HepG2 (cell line): Measurements from ENCODE around the gene EMILIN1. TPM values are rescaled to one million over a fixed set of nuclear protein-coding genes. Genes with fewer than 3 reads are reported as not detected.
"Not testable (repeated sequence)": the region's sequence is repeated elsewhere in the genome, so short reads cannot be mapped to it uniquely, and the experiment has no call there.

ENCODE experiments used
- ATAC-seq: fragments of 200-7000 bp; cut with Tn5 transposase; 3 replicates; pipeline ENCODE4 v1.9.1; 2020; ENCODE audit warnings: mild to moderate bottlenecking, moderate library complexity
- BruUV-seq: library from RNA; stranded (reverse); fragments of 400-500 nt; replicated peaks from 2 replicates; lab custom pipeline; 2021; lab: Mats Ljungman, UMichigan
- CTCF ChIA-PET: fragments of 300-600 bp; formaldehyde crosslinking; extraction: SDS; loops from one replicate; lab custom pipeline; 2021; ENCODE audit warnings: low total read pairs, inconsistent platforms, low intra/inter-chr PET ratio; lab: Yijun Ruan, JAX
- POLR2A ChIA-PET: fragments of 350-600 bp; sonication (Branson Sonifier 250); formaldehyde crosslinking; loops from one replicate; lab custom pipeline; 2020; ENCODE audit warnings: antibody characterized with exemption, inconsistent platforms; lab: Yijun Ruan, JAX
- DNase-seq: peaks from one replicate; pipeline ENCODE4 v3.0.0-alpha.2; 2015; ENCODE audit warnings: low spot score
- FAIRE-seq: peaks from 3 replicates; lab custom pipeline; 2011; peaks lifted over from hg19 to GRCh38; lab: Jason Lieb, UNC
- H2AFZ ChIP-seq: one replicate; pipeline ENCODE4 v1.6.1; 2011; ENCODE audit warnings: low read length, inconsistent platforms
- H3K27ac ChIP-seq: fragments of 300-600 bp; 3 replicates; pipeline ENCODE4 v1.8.0; 2011; ENCODE audit warnings: mixed run types, mild to moderate bottlenecking, mixed read lengths, low read length, inconsistent platforms; ENCODE audit not compliant: insufficient read depth; ENCODE audit errors: extremely low read length
- H3K27me3 ChIP-seq, 2 experiments: fragments of 200-600 bp in 1 of 2; 2 replicates in 1 of 2; 3 replicates in 1 of 2; pipeline versions ENCODE4 v1.6.0 to v1.8.0; 2011; ENCODE audit warnings: low read length in 2 of 2, mild to moderate bottlenecking in 2 of 2, moderate library complexity in 2 of 2, inconsistent platforms in 1 of 2; ENCODE audit not compliant: insufficient read depth in 2 of 2, control insufficient read depth in 1 of 2
- H3K36me3 ChIP-seq, 2 experiments: fragments of 200-600 bp in 1 of 2; replicated peaks in 1 of 2; 2 replicates in 1 of 2; 3 replicates in 1 of 2; pipeline versions ENCODE4 v1.5.1 to v1.8.0; 2011; ENCODE audit warnings: low read length in 2 of 2, inconsistent platforms in 1 of 2; ENCODE audit not compliant: insufficient read depth in 2 of 2, control insufficient read depth in 1 of 2
- H3K4me1 ChIP-seq: 2 replicates; pipeline ENCODE4 v1.5.1; 2012; ENCODE audit warnings: low read length, inconsistent platforms; ENCODE audit not compliant: insufficient read depth
- H3K4me2 ChIP-seq: 2 replicates; pipeline ENCODE4 v1.6.0; 2011; ENCODE audit warnings: low read depth, low read length, inconsistent platforms
- H3K4me3 ChIP-seq, 3 experiments: fragments of 200-600 bp in 1 of 3; sonication (generic), shearing (Covaris generic) in 1 of 3; replicated peaks in 1 of 3; 2 replicates each; pipeline ENCODE4 v1.5.1; 2011 to 2016; ENCODE audit warnings: low read length in 3 of 3, inconsistent platforms in 2 of 3, low read depth in 2 of 3, mild to moderate bottlenecking in 2 of 3, control low read depth in 1 of 3, mixed read lengths in 1 of 3; ENCODE audit not compliant: insufficient read depth in 1 of 3
- H3K79me2 ChIP-seq: one replicate; pipeline ENCODE4 v1.6.1; 2011; ENCODE audit warnings: low read length, inconsistent platforms; ENCODE audit not compliant: insufficient read depth
- H3K9ac ChIP-seq: 2 replicates; pipeline ENCODE4 v1.6.0; 2011; ENCODE audit warnings: mild to moderate bottlenecking, low read depth, low read length, inconsistent platforms; ENCODE audit not compliant: insufficient read depth
- H3K9me3 ChIP-seq: 2 replicates; pipeline ENCODE4 v1.5.1; 2012; ENCODE audit warnings: mild to moderate bottlenecking, low read length
- H4K20me1 ChIP-seq: 2 replicates; pipeline ENCODE4 v1.6.0; 2011; ENCODE audit warnings: inconsistent platforms, mild to moderate bottlenecking, low read length, moderate library complexity; ENCODE audit not compliant: insufficient read depth
- ATF7 ChIP-seq, 2 experiments: fragments of 450-650 bp in 1 of 2; sonication (generic) in 1 of 2; formaldehyde crosslinking in 1 of 2; IDR thresholded peaks; 2 replicates each; pipeline versions ENCODE4 v1.4.0 to v1.6.1; 2016 to 2020; ENCODE audit warnings: antibody characterized with exemption in 1 of 2, mild to moderate bottlenecking in 1 of 2, missing genetic modification reagents in 1 of 2
- FOXA3 ChIP-seq: IDR thresholded peaks from 2 replicates; pipeline ENCODE4 v1.6.1; 2016; ENCODE audit warnings: missing genetic modification reagents, missing compliant biosample characterization
- JUNB ChIP-seq: sonication (generic); formaldehyde crosslinking; IDR thresholded peaks from 2 replicates; pipeline ENCODE4 v1.8.0; 2022; ENCODE audit warnings: missing genetic modification reagents, mild to moderate bottlenecking, borderline replicate concordance
- LBX2 ChIP-seq: sonication (generic); formaldehyde crosslinking; IDR thresholded peaks from 2 replicates; pipeline ENCODE4 v1.5.0; 2020; ENCODE audit warnings: missing genetic modification reagents, mild to moderate bottlenecking, borderline replicate concordance
- NFYC ChIP-seq: IDR thresholded peaks from 2 replicates; pipeline ENCODE4 v1.6.1; 2016; ENCODE audit warnings: missing genetic modification reagents, missing compliant biosample characterization
- SNAPC5 ChIP-seq: sonication (generic); formaldehyde crosslinking; IDR thresholded peaks from 2 replicates; pipeline ENCODE4 v1.8.1; 2023; ENCODE audit warnings: mild to moderate bottlenecking, missing genetic modification reagents, borderline replicate concordance
- ZC3H13 ChIP-seq: sonication (generic); formaldehyde crosslinking; IDR thresholded peaks from 2 replicates; pipeline ENCODE4 v1.8.1; 2023; ENCODE audit warnings: mild to moderate bottlenecking, missing genetic modification reagents, moderate library complexity
- ZFP41 ChIP-seq: sonication (generic); formaldehyde crosslinking; IDR thresholded peaks from 2 replicates; pipeline ENCODE4 v1.4.0; 2020; ENCODE audit warnings: mild to moderate bottlenecking, missing genetic modification reagents, borderline replicate concordance
- ZNF414 ChIP-seq: sonication (generic); formaldehyde crosslinking; IDR thresholded peaks from 2 replicates; pipeline ENCODE4 v1.5.0; 2020; ENCODE audit warnings: missing genetic modification reagents
- ZNF441 ChIP-seq: sonication (generic); formaldehyde crosslinking; IDR thresholded peaks from 2 replicates; pipeline ENCODE4 v1.7.0; 2021; ENCODE audit warnings: missing genetic modification reagents, borderline replicate concordance
- ZNF609 ChIP-seq: sonication (generic); formaldehyde crosslinking; IDR thresholded peaks from 2 replicates; pipeline ENCODE4 v1.4.0; 2020; ENCODE audit warnings: mild to moderate bottlenecking, missing genetic modification reagents, borderline replicate concordance
- ZNF761 ChIP-seq: sonication (generic); formaldehyde crosslinking; conservative IDR thresholded peaks from 2 replicates; pipeline ENCODE4 v1.4.0; 2020; ENCODE audit warnings: mild to moderate bottlenecking, missing genetic modification reagents
- ZNF816 ChIP-seq: sonication (generic); formaldehyde crosslinking; IDR thresholded peaks from 2 replicates; pipeline ENCODE4 v1.8.0; 2022; ENCODE audit warnings: missing genetic modification reagents, mild to moderate bottlenecking, borderline replicate concordance
- WGBS: methylation state at CpG from one replicate; pipeline ENCODE4 v1.1.6; 2017; ENCODE audit warnings: low lambda C conversion rate; 5-methylcytosine and 5-hydroxymethylcytosine counted together
- in situ Hi-C: cut with HindIII; loops from 2 replicates; pipeline ENCODE4 v1.10.0; 2017; ENCODE audit warnings: low pct_unique_long_range_greater_than_20kb; ENCODE audit not compliant: extremely low pct_ligation_motif_present
- intact Hi-C: fragments of 100-400 bp; cut with micrococcal nuclease; formaldehyde crosslinking; loops from one replicate; pipeline ENCODE4 v1.10.0; 2022; ENCODE audit not compliant: unreplicated experiment
- polyA plus RNA-seq, 8 experiments: library from polyadenylated mRNA; depleted of rRNA in 3 of 8; stranded (reverse) in 7 of 8; unstranded in 1 of 8; fragments of >200 nt; fragmentation: Illumina TruSeq in 4 of 8; extraction: Trizol in 4 of 8; gene quantifications; 2 replicates each; pipeline versions ENCODE4 v1.2.1 to v1.2.3, GENCODE V29; 2011 to 2016; ENCODE audit warnings: low read depth in 4 of 8, missing spikeins in 1 of 8, mixed read lengths in 1 of 8; ENCODE audit not compliant: insufficient read depth in 1 of 8
- total RNA-seq, 5 experiments: library from RNA; depleted of rRNA; stranded (reverse); fragments of >200 nt; fragmentation: Illumina TruSeq; extraction: Trizol; gene quantifications; 2 replicates each; pipeline ENCODE4 v1.2.3, GENCODE V29; 2016; ENCODE audit warnings: low read depth in 1 of 5

EMILIN1 gene
- total and polyA plus RNA-seq, 2 of the 13 experiments (the other 11 are each of a cell fraction or from before 2014, with no cell fraction given): 8.1 to 9.7 TPM

GRCh38 chr2:27118525-27119329 is 40.3 kb downstream of the EMILIN1 start, which contains the start of gene CGREF1 (continued):
- TF ChIP-seq FOXA3 (CRISPR knock-in tag) (0 out of 2 replicates have a peak, but pooled peaks have one; percentile 6), LBX2 (CRISPR knock-in tag) (0 out of 2 replicates have a peak, but pooled peaks have one; percentile 44), ZNF414 (CRISPR knock-in tag) (no peak), SNAPC5 (CRISPR knock-in tag) (no peak), NFYC (CRISPR knock-in tag) (no peak), ZNF816 (CRISPR knock-in tag) (no peak)
- TF ChIP-seq, all 625 proteins: peak for 115

GRCh38 chr2:27119330-27119670 is 40.9 kb downstream of the EMILIN1 start:
- H3K9ac ChIP-seq; BruUV-seq; H4K20me1 ChIP-seq; H3K36me3 ChIP-seq; DNase-seq; in situ Hi-C loops; H3K9me3 ChIP-seq; H3K27ac ChIP-seq; H3K79me2 ChIP-seq; CTCF ChIA-PET; H2AFZ ChIP-seq; ATAC-seq; TF ChIP-seq ATF7 (IDR thresholded peaks at IDR 0.05): not testable (repeated sequence)
- peaks cover 69% of the 10 kb centered on the region for H3K4me1 ChIP-seq
- FAIRE-seq: peak; percentile 8
- peaks cover 2 to 45% of the 10 kb centered on the region in 2 experiments; a peak in 4 of 5 replicates for H3K27me3 ChIP-seq
- H3K4me2 ChIP-seq: peak overlapping the region; percentile 92
- peak overlapping the region in 2 of 3 experiments; percentile 60 to 82; a peak in 4 of 6 replicates for H3K4me3 ChIP-seq
- intact Hi-C loops: loop anchor here (5.0 kb wide), 1 partner anchor 73 kb away; no protein-coding TSS in a partner anchor
- POLR2A ChIA-PET: interaction anchor here (1.3 to 1.7 kb wide), 4 partner anchors 11 to 93 kb away, joined by 4 to 11 read pairs (median 6); partner anchors contain the start of genes ATRAID, PREB and SLC5A6
- 93% methylated on average over 8 of the region's 8 CpGs for WGBS
- TF ChIP-seq ZNF441 (CRISPR knock-in tag): peak; percentile 6; the same call in 1 of the 2 replicates
- TF ChIP-seq ZNF761: 0 out of 2 replicates have a peak, but pooled peaks have one; percentile 25
- TF ChIP-seq ZNF609 (CRISPR knock-in tag): 0 out of 2 replicates have a peak, but pooled peaks have one; percentile 7
- TF ChIP-seq ATF7 (CRISPR knock-in tag; IDR thresholded peaks at IDR 0.05): 0 out of 2 replicates have a peak, but pooled peaks have one; percentile 58
- 0 out of 2 replicates have a peak, but pooled peaks have one; percentile 65 for TF ChIP-seq JUNB (CRISPR knock-in tag)
- peak; percentile 44; the same call in 1 of the 2 replicates for TF ChIP-seq ZFP41 (CRISPR knock-in tag)
- peak; percentile 39; the same call in 1 of the 2 replicates for TF ChIP-seq ZC3H13 (CRISPR knock-in tag)
